Astrocyte (in vitro differentiated cells and primary cell): ENCODE measurements around the gene TMEM201.

Source experiments
- EZH2 ChIP-seq: IDR thresholded peaks from 2 replicates; pipeline ENCODE4 v1.6.1; 2012; ENCODE audit warnings: mild to moderate bottlenecking, low read length, inconsistent platforms; ENCODE audit not compliant: insufficient read depth
- TF ChIP-seq, protein P1 (sequence below): IDR thresholded peaks from 2 replicates; pipeline ENCODE4 v1.5.1; 2011; ENCODE audit warnings: low read depth, mild to moderate bottlenecking, inconsistent platforms, low read length, moderate library complexity; ENCODE audit not compliant: insufficient read depth

DNA sequence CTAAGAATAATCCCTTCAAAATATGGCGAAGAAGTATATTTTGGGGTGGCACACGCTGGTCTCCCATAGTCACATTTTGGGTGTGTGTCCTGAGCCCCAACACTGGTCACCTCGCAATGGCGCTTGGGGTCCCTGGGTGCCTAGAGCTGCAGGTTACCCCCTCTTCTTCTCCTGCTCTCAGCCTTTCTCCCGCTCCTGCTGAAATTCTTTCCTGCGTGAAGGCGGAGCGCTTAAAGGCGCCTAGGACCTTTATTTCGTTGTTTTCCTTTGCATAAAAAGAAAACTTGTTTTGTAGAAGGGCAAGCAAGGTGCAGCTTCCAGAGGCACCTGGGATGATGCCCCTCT lies 62.5 kb downstream of the TMEM201 start:
- TF ChIP-seq, protein P1, sequence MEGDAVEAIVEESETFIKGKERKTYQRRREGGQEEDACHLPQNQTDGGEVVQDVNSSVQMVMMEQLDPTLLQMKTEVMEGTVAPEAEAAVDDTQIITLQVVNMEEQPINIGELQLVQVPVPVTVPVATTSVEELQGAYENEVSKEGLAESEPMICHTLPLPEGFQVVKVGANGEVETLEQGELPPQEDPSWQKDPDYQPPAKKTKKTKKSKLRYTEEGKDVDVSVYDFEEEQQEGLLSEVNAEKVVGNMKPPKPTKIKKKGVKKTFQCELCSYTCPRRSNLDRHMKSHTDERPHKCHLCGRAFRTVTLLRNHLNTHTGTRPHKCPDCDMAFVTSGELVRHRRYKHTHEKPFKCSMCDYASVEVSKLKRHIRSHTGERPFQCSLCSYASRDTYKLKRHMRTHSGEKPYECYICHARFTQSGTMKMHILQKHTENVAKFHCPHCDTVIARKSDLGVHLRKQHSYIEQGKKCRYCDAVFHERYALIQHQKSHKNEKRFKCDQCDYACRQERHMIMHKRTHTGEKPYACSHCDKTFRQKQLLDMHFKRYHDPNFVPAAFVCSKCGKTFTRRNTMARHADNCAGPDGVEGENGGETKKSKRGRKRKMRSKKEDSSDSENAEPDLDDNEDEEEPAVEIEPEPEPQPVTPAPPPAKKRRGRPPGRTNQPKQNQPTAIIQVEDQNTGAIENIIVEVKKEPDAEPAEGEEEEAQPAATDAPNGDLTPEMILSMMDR: no peak
- no peak for TF ChIP-seq EZH2
